CD14-positive monocyte (primary cell): Measurements from ENCODE around the gene GRWD1. TPM values are rescaled to one million over a fixed set of nuclear protein-coding genes. Genes with fewer than 3 reads are reported as not detected.
A peak's percentile ranks its signal among the peaks of the same experiment; 100 is the strongest.

Source experiments
- DNase-seq, 3 donors: peaks; one replicate each; pipeline ENCODE4 v3.0.0-alpha.2; 2011 to 2022
- H2AFZ ChIP-seq: 2 replicates; pipeline ENCODE4 v1.6.0; 2012; ENCODE audit warnings: mild to moderate bottlenecking, low read depth, low read length, inconsistent platforms; ENCODE audit not compliant: insufficient read depth, poor library complexity, severe bottlenecking
- H3K27ac ChIP-seq, 2 donors: 1 replicate in 1 of 2; 2 replicates in 1 of 2; pipeline ENCODE4 v1.5.1; 2012 to 2013; ENCODE audit warnings: low read length in 2 of 2, control low read depth in 1 of 2, inconsistent platforms in 1 of 2, low read depth in 1 of 2, mild to moderate bottlenecking in 1 of 2
- H3K27me3 ChIP-seq, 2 donors: one replicate each; pipeline versions ENCODE4 v1.6.0 to v1.6.1; 2011 to 2013; ENCODE audit warnings: low read length in 2 of 2; ENCODE audit not compliant: control insufficient read depth in 2 of 2, insufficient read depth in 2 of 2
- H3K36me3 ChIP-seq, 2 donors: replicated peaks in 1 of 2; 1 replicate in 1 of 2; 2 replicates in 1 of 2; pipeline versions ENCODE4 v1.5.1 to v1.6.1; 2012 to 2013; ENCODE audit warnings: low read length in 2 of 2, control low read depth in 1 of 2, inconsistent platforms in 1 of 2, mild to moderate bottlenecking in 1 of 2; ENCODE audit not compliant: insufficient read depth in 2 of 2, control insufficient read depth in 1 of 2
- H3K4me1 ChIP-seq, 2 donors: 1 replicate in 1 of 2; 2 replicates in 1 of 2; pipeline versions ENCODE4 v1.5.1 to v1.6.1; 2012 to 2013; ENCODE audit warnings: low read length in 2 of 2, control low read depth in 1 of 2, inconsistent platforms in 1 of 2, mild to moderate bottlenecking in 1 of 2, moderate library complexity in 1 of 2; ENCODE audit not compliant: insufficient read depth in 2 of 2, control insufficient read depth in 1 of 2
- H3K4me2 ChIP-seq: replicated peaks from 2 replicates; pipeline ENCODE3; 2012; ENCODE audit warnings: low read length, moderate library complexity, mild to moderate bottlenecking; ENCODE audit not compliant: poor library complexity, severe bottlenecking; ENCODE audit errors: extremely low read depth
- H3K4me3 ChIP-seq, 3 experiments: fragments of 200-600 bp in 1 of 3; sonication (generic) in 1 of 3; replicated peaks in 1 of 3; 1 replicate in 2 of 3; 2 replicates in 1 of 3; pipeline ENCODE4 v1.5.1; 2011 to 2013; ENCODE audit warnings: low read length in 3 of 3, mild to moderate bottlenecking in 3 of 3, control low read depth in 2 of 3, low read depth in 2 of 3, inconsistent platforms in 1 of 3, moderate library complexity in 1 of 3
- H3K79me2 ChIP-seq: 2 replicates; pipeline ENCODE4 v1.6.0; 2012; ENCODE audit warnings: mild to moderate bottlenecking, control low read depth, inconsistent platforms, low read length, moderate library complexity; ENCODE audit not compliant: insufficient read depth
- H3K9ac ChIP-seq: 2 replicates; pipeline ENCODE4 v1.6.0; 2017; ENCODE audit warnings: low read length, mild to moderate bottlenecking; ENCODE audit not compliant: insufficient read depth, poor library complexity, severe bottlenecking
- H3K9me3 ChIP-seq, 2 donors: replicated peaks in 1 of 2; 1 replicate in 1 of 2; 2 replicates in 1 of 2; pipeline versions ENCODE4 v1.5.1 to v1.6.1; 2012 to 2013; ENCODE audit warnings: low read length in 2 of 2, control low read depth in 1 of 2; ENCODE audit not compliant: control insufficient read depth in 1 of 2, insufficient read depth in 1 of 2
- H4K20me1 ChIP-seq: 2 replicates; pipeline ENCODE4 v1.6.0; 2012; ENCODE audit warnings: mild to moderate bottlenecking, low read length, control low read depth, moderate library complexity; ENCODE audit not compliant: insufficient read depth
- H3K27ac Mint-ChIP-seq, 7 donors: one replicate each; pipeline ENCODE4 v1.8.0; 2020; ENCODE audit warnings: mild to moderate bottlenecking in 7 of 7, mixed read lengths in 7 of 7, moderate library complexity in 6 of 7, inconsistent platforms in 2 of 7
- H3K27me3 Mint-ChIP-seq, 3 donors: one replicate each; pipeline ENCODE4 v1.8.0; 2021 to 2022; ENCODE audit warnings: low read depth in 3 of 3, mild to moderate bottlenecking in 3 of 3, mixed read lengths in 3 of 3, moderate library complexity in 3 of 3, inconsistent platforms in 1 of 3
- H3K36me3 Mint-ChIP-seq, 2 donors: one replicate each; pipeline ENCODE4 v1.8.0; 2020; ENCODE audit warnings: mixed read lengths in 2 of 2, inconsistent platforms in 1 of 2, mild to moderate bottlenecking in 1 of 2
- H3K4me1 Mint-ChIP-seq: one replicate; pipeline ENCODE4 v1.8.0; 2020; ENCODE audit warnings: mild to moderate bottlenecking, mixed read lengths
- H3K4me3 Mint-ChIP-seq, 2 donors: one replicate each; pipeline ENCODE4 v1.8.0; 2020; ENCODE audit warnings: mild to moderate bottlenecking in 2 of 2, mixed read lengths in 2 of 2, moderate library complexity in 1 of 2
- H3K9me3 Mint-ChIP-seq, 7 donors: one replicate each; pipeline ENCODE4 v1.8.0; 2020 to 2022; ENCODE audit warnings: mixed read lengths in 7 of 7, mild to moderate bottlenecking in 6 of 7, moderate library complexity in 6 of 7, inconsistent platforms in 2 of 7
- WGBS: methylation state at CpG from one replicate; pipeline ENCODE4 v1.1.5; 2013; ENCODE audit warnings: missing lambda C conversion rate; ENCODE audit not compliant: insufficient coverage; 5-methylcytosine and 5-hydroxymethylcytosine counted together
- intact Hi-C, 2 donors: fragments of 100-400 bp; cut with micrococcal nuclease; formaldehyde crosslinking; loops; one replicate each; pipeline versions ENCODE4 v1.15.0 to v1.15.1; 2023
- polyA plus RNA-seq, 3 donors: library from polyadenylated mRNA; depleted of rRNA in 1 of 3; unstranded in 2 of 3; stranded (reverse) in 1 of 3; fragments of 300-500 nt in 2 of 3; fragments of >200 nt in 1 of 3; fragmentation: Illumina TruSeq in 2 of 3; gene quantifications; 1 replicate in 2 of 3; 2 replicates in 1 of 3; pipeline ENCODE4 v1.2.3, GENCODE V29; 2012 to 2021
- TF ChIP-seq, protein P1 (sequence below): fragments of 200-600 bp; IDR thresholded peaks from one replicate; pipeline ENCODE4 v1.8.0; 2022; ENCODE audit warnings: antibody characterized with exemption, mild to moderate bottlenecking

Gene GRWD1
- polyA plus RNA-seq, 3 donors, result 3.7 to 13.9 (median 10.0) TPM

DNA sequence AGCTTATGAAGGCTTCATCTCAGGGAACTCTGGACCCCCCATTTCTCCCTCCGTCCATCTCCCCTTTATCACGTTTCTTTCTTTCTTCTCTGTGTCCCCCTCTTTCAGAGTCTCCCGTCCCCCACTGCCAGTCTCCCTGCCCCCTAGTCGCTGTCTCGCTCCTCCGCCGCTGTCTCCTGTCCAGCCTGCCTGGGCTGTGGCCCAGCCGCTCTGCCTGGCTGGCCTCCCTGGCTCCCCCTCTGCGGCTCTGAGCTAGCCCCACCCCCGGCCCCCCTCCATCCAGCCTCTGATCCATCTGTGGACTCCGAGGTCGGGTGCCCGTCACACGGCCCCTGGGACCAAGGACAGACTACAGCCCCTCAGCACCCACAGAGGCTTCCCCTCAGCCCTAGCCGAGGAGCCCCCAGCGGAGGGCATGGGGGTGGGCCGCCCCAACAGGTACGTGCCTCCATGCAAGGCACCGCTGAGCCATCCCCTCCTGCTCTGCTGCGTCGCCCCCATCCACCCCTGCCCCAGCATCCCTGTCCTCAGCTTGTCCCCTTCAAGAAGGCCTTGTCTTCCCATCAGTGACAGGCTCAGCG lies 8.5 kb downstream of the GRWD1 start:
- H3K27ac Mint-ChIP-seq, result peak overlapping the region in 2 of 7 donors; percentile 2 to 15
- peaks cover 4% of the 10 kb centered on the region for H4K20me1 ChIP-seq
- H3K4me1 Mint-ChIP-seq, result peaks cover 3% of the 10 kb centered on the region
- H3K4me3 ChIP-seq, result no peak overlapping the region
- H3K27me3 Mint-ChIP-seq, result peaks cover 0 to 1% (median 0%) of the 10 kb centered on the region in 3 donors
- no peaks in the 10 kb centered on the region for H3K27me3 ChIP-seq
- no peak overlapping the region for H3K9ac ChIP-seq
- H3K4me1 ChIP-seq, result no peaks in the 10 kb centered on the region
- H3K9me3 Mint-ChIP-seq, result no peaks in the 10 kb centered on the region
- intact Hi-C loops, result no loop called here
- no peaks in the 10 kb centered on the region for H3K9me3 ChIP-seq
- no peaks in the 10 kb centered on the region for H3K79me2 ChIP-seq
- WGBS, result 98% methylated on average over 22 of the region's 22 CpGs
- H2AFZ ChIP-seq, result no peak overlapping the region
- no peak overlapping the region for H3K27ac ChIP-seq
- no peak overlapping the region for H3K4me2 ChIP-seq
- DNase-seq, result no peak
- H3K36me3 Mint-ChIP-seq, result peaks cover 51 to 79% of the 10 kb centered on the region in 2 donors
- peaks cover 59 to 82% of the 10 kb centered on the region in 2 donors for H3K36me3 ChIP-seq
- no peak overlapping the region for H3K4me3 Mint-ChIP-seq
- TF ChIP-seq, protein P1, sequence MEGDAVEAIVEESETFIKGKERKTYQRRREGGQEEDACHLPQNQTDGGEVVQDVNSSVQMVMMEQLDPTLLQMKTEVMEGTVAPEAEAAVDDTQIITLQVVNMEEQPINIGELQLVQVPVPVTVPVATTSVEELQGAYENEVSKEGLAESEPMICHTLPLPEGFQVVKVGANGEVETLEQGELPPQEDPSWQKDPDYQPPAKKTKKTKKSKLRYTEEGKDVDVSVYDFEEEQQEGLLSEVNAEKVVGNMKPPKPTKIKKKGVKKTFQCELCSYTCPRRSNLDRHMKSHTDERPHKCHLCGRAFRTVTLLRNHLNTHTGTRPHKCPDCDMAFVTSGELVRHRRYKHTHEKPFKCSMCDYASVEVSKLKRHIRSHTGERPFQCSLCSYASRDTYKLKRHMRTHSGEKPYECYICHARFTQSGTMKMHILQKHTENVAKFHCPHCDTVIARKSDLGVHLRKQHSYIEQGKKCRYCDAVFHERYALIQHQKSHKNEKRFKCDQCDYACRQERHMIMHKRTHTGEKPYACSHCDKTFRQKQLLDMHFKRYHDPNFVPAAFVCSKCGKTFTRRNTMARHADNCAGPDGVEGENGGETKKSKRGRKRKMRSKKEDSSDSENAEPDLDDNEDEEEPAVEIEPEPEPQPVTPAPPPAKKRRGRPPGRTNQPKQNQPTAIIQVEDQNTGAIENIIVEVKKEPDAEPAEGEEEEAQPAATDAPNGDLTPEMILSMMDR, result no peak

DNA sequence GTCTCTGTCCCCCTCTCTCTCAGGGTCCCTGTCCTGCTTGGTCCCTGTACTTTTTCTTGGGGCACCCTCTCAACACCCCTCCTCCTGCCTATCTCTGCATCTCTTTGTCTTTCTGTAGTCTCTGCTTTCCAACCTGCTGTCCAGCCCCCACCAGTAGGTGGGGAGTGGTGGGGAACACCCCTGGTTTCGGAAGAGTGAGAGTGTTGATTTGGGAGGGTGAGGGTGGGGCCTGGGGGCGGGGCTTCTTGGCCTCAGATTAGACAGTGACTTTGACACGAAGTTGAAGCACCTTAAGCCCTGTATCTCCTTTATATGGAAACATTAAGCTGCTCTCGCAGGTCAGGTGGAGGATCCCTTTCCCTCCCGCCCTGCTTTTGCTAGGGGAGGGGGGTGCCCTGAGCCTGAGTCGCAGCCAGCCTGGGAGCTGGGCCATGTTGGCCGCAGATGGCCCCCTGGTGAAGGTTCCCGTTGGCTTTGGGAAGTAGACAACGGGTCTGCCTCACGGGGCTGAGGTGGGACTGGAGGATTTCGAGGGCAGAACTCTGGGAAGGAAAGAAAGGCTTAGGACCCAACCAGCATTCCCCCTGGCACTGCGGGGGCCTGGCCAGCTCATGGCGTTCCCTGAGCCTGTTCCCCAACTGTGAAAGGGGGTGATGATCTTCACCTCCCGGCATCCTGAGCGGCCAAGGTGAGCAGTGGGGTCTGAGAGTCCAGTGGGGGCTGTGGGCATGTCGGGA lies 9.6 kb downstream of the GRWD1 start, which contains the start of gene KCNJ14:
TSS of gene KCNJ14 (plus strand) at position 404 of the 737 bp plus-strand sequence. CDS start 6,151 bp downstream, outside the sequence.
- Histone ChIP-seq H3K4me3 (no peak within 1 kb of the TSS), H3K27me3 (no peaks in the 10 kb centered on the region), H3K4me1 (no peaks in the 10 kb centered on the region), H3K9ac (no peak within 1 kb of the TSS), H3K4me2 (no peak within 1 kb of the TSS), H3K27ac (no peak within 1 kb of the TSS), H4K20me1 (peaks cover 4% of the 10 kb centered on the region), H3K79me2 (no peaks in the 10 kb centered on the region), H3K9me3 (no peaks in the 10 kb centered on the region), H3K36me3 (peaks cover 49 to 71% of the 10 kb centered on the region in 2 donors), H2AFZ (no peak within 1 kb of the TSS)
- peaks cover 3% of the 10 kb centered on the region for H3K4me1 Mint-ChIP-seq
- peaks cover 46 to 68% of the 10 kb centered on the region in 2 donors for H3K36me3 Mint-ChIP-seq
- H3K9me3 Mint-ChIP-seq, result no peaks in the 10 kb centered on the region
- DNase-seq, result no peak
- peak within 1 kb of the TSS in 3 of 7 donors; percentile 10 to 51 (median 37) for H3K27ac Mint-ChIP-seq
- TF ChIP-seq, protein P1, result no peak
- intact Hi-C loops, result no loop called here
- WGBS, result 98% methylated on average over 12 of the region's 16 CpGs
- H3K27me3 Mint-ChIP-seq, result peaks cover 0 to 1% (median 0%) of the 10 kb centered on the region in 3 donors
- H3K4me3 Mint-ChIP-seq, result no peak within 1 kb of the TSS
